HepG2 (cell line): ENCODE measurements around the gene SPOP.

Source experiments
- KDM4B ChIP-seq: sonication (generic); formaldehyde crosslinking; IDR thresholded peaks from 2 replicates; pipeline ENCODE4 v1.4.0; 2020; ENCODE audit warnings: missing genetic modification reagents
- SNRNP70 ChIP-seq: fragments of 200-400 bp; formaldehyde crosslinking; IDR thresholded peaks from 2 replicates; pipeline ENCODE4 v1.6.1; 2017; ENCODE audit warnings: mild to moderate bottlenecking, low read depth, low read length, moderate library complexity
- TCF7L2 ChIP-seq: IDR thresholded peaks from 2 replicates; pipeline ENCODE4 v1.6.1; 2011; ENCODE audit warnings: mild to moderate bottlenecking, low read depth, low read length, moderate library complexity

DNA sequence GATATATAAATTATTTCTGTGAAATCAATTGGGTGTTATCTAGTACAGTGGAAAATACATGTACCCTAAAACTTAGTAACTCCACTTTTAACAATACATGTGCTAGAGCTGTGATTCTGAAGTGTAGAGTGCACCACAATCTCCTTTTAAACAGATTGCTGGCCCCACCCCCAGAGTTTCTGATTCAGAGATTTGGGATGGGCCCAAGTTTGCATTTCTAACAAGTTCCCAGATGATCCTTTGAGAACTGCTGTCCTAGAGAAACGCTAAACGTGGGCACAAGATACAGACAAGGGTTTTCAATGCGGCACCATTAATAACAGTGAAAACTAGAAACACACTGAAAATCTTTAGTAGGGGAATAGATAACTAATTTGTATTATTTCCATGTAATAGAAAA, 53.0 kb downstream of the SPOP start:
- no peak for TF ChIP-seq KDM4B (CRISPR knock-in tag)
- no peak for TF ChIP-seq TCF7L2
- TF ChIP-seq SNRNP70, result no peak
